Measurements from ENCODE around the gene PGR.

GRCh38 chr11:101045415-101045814, 84.2 kb downstream of the PGR start:
- no peak for TF ChIP-seq FOXM1 (IDR thresholded peaks at IDR 0.05; ENCODE audit: borderline replicate concordance, low read depth)
- TF ChIP-seq TAF1 (IDR thresholded peaks at IDR 0.05; ENCODE audit: low read depth): no peak
- no peak for TF ChIP-seq CREB1 (IDR thresholded peaks at IDR 0.05; ENCODE audit: low read depth)
- TF ChIP-seq EP300 (IDR thresholded peaks at IDR 0.05; ENCODE audit: borderline replicate concordance): no peak
- TF ChIP-seq REST (IDR thresholded peaks at IDR 0.05; ENCODE audit: low read depth): no peak
- no peak for TF ChIP-seq YY1 (IDR thresholded peaks at IDR 0.05; ENCODE audit: low read depth)

Data from Ishikawa (cell line).